PC-3 (cell line): ENCODE data around the gene SLCO2A1. TPM values are rescaled to one million over a fixed set of nuclear protein-coding genes. Genes with fewer than 3 reads are reported as not detected.

Source experiments
- ATAC-seq: fragments of 200-7000 bp; cut with Tn5 transposase; 2 replicates; pipeline ENCODE4 v1.9.1; 2020; ENCODE audit warnings: mild to moderate bottlenecking, moderate library complexity
- BruUV-seq: library from RNA; stranded (reverse); fragments of 400-500 nt; replicated peaks from 2 replicates; lab custom pipeline; 2021; lab: Mats Ljungman, UMichigan
- CTCF ChIA-PET: fragments of 300-600 bp; sonication (Branson Sonifier 250); formaldehyde crosslinking; loops from one replicate; lab custom pipeline; 2022; ENCODE audit warnings: antibody characterized with exemption; lab: Charles Lee
- POLR2A ChIA-PET: fragments of 300-600 bp; sonication (Branson Sonifier 250); formaldehyde crosslinking; loops from one replicate; lab custom pipeline; 2022; ENCODE audit warnings: antibody characterized with exemption; ENCODE audit not compliant: unreplicated experiment; lab: Charles Lee
- DNase-seq: peaks from one replicate; pipeline ENCODE4 v3.0.0-alpha.2; 2015
- H2AFZ ChIP-seq: fragments of 300-600 bp; sonication (generic); 2 replicates; pipeline ENCODE4 v1.6.0; 2016; ENCODE audit warnings: antibody characterized with exemption, low read length
- H3F3A ChIP-seq: fragments of 300-600 bp; sonication (generic); one replicate; pipeline ENCODE4 v1.6.0; 2017; ENCODE audit warnings: antibody characterized with exemption, low read length, control low read depth, mild to moderate bottlenecking; ENCODE audit not compliant: unreplicated experiment
- H3K27ac ChIP-seq: fragments of 300-600 bp; sonication (generic); 2 replicates; pipeline ENCODE4 v1.5.1; 2016; ENCODE audit warnings: mild to moderate bottlenecking, low read length
- H3K27me3 ChIP-seq: fragments of 300-600 bp; sonication (generic); 2 replicates; pipeline ENCODE4 v1.6.1; 2016; ENCODE audit warnings: low read length, mixed read lengths
- H3K36me3 ChIP-seq: fragments of 300-600 bp; sonication (generic); 2 replicates; pipeline ENCODE4 v1.6.1; 2016; ENCODE audit warnings: low read depth, mixed run types, low read length, mixed read lengths
- H3K4me1 ChIP-seq: fragments of 300-600 bp; sonication (generic); 2 replicates; pipeline ENCODE4 v1.5.1; 2016; ENCODE audit warnings: low read length; ENCODE audit not compliant: insufficient read depth
- H3K4me2 ChIP-seq: fragments of 300-600 bp; sonication (generic); 2 replicates; pipeline ENCODE4 v1.6.0; 2016; ENCODE audit warnings: low read length
- H3K4me3 ChIP-seq: fragments of 300-600 bp; sonication (generic); 2 replicates; pipeline ENCODE4 v1.5.1; 2016; ENCODE audit warnings: mild to moderate bottlenecking, low read length, mixed read lengths
- H3K79me2 ChIP-seq: fragments of 300-600 bp; sonication (generic); 2 replicates; pipeline ENCODE4 v1.6.1; 2017; ENCODE audit warnings: low read length, mixed read lengths
- H3K9ac ChIP-seq: fragments of 300-600 bp; sonication (generic); 2 replicates; pipeline ENCODE4 v1.6.0; 2016; ENCODE audit warnings: mild to moderate bottlenecking, low read length
- H3K9me2 ChIP-seq: fragments of 300-600 bp; sonication (generic); replicated peaks from 2 replicates; pipeline ENCODE4 v1.6.1; 2016; ENCODE audit warnings: mixed run types, low read length, mixed read lengths
- H3K9me3 ChIP-seq: fragments of 300-600 bp; sonication (generic); 2 replicates; pipeline ENCODE4 v1.6.1; 2016; ENCODE audit warnings: low read length, mixed read lengths
- H4K20me1 ChIP-seq: fragments of 300-600 bp; sonication (generic); 2 replicates; pipeline ENCODE4 v1.6.1; 2016; ENCODE audit warnings: low read length, mixed read lengths
- EZH2 ChIP-seq: fragments of 300-600 bp; sonication (generic); IDR thresholded peaks from one replicate; pipeline ENCODE4 v1.6.1; 2017; ENCODE audit warnings: antibody characterized with exemption, mild to moderate bottlenecking, low read length; ENCODE audit not compliant: unreplicated experiment
- EZH2phosphoT487 ChIP-seq: fragments of 300-600 bp; sonication (generic); IDR thresholded peaks from 2 replicates; pipeline ENCODE4 v1.6.1; 2018; ENCODE audit warnings: mild to moderate bottlenecking, antibody characterized with exemption, low read length, borderline replicate concordance
- intact Hi-C: fragments of 100-400 bp; cut with micrococcal nuclease; formaldehyde crosslinking; loops from 2 replicates; pipeline ENCODE4 v1.9.0; 2023
- total RNA-seq: library from RNA; depleted of rRNA; stranded (reverse); fragments of >200 nt; gene quantifications from 2 replicates; pipeline ENCODE4 v1.2.3, GENCODE V29; 2014
- TF ChIP-seq, protein P1 (sequence below): fragments of 300-600 bp; sonication (generic); conservative IDR thresholded peaks from 2 replicates; pipeline ENCODE4 v1.5.1; 2017; ENCODE audit warnings: antibody characterized with exemption, low read depth, mild to moderate bottlenecking, low read length

SLCO2A1 gene
- total RNA-seq, 1 experiment from 2014 or later = not detected

DNA sequence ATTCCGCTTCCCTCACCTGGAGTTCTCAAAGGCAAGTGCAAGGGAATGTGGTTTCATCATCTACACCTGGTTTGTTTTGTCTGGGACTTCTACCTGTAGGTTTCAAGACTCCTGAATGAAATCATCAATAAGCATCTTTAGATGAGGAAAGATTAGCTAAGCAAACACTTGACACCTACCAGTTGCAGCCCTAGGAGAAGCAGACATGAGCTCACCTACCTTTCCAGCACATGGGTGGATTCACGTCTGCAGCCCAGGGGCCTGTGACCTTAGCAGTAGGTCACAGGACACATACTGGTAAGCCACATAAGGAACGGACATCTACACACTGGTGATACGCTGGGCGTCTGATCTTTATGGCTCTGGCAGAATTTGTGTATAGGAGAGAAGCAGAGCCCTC lies 26.7 kb downstream of the SLCO2A1 start:
- DNase-seq (no peak), ATAC-seq (no peak)
- no peaks in the 10 kb centered on the region for H3K9me2 ChIP-seq

DNA sequence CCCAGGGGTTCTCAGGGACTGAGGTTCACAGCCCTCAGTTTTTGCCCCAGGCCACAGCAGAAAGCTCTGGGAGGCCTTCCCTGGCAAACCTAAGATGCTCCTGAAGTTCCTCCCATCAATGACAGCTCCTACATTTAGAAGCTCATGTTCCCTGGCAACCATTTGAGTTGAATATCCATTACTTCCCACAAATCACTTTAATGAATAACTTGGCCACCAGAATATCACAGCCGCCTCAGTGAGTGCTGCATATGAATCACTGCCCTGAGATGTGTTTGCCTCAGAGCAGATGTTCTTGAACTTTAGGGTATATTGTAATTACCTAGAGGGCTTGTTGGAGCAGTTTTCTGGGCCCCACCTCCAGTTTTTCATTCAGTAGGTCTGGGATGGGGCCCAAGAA lies 27.4 kb downstream of the SLCO2A1 start:
- Histone ChIP-seq H3K36me3 (no peaks in the 10 kb centered on the region), H3K4me1 (no peaks in the 10 kb centered on the region), H3K9me3 (no peaks in the 10 kb centered on the region), H2AFZ (no peak overlapping the region), H3K4me2 (no peak overlapping the region), H3K79me2 (no peaks in the 10 kb centered on the region), H3K27me3 (no peaks in the 10 kb centered on the region), H3K9ac (no peak overlapping the region), H3K27ac (no peak overlapping the region), H3K9me2 (no peaks in the 10 kb centered on the region), H3F3A (no peaks in the 10 kb centered on the region), H4K20me1 (no peaks in the 10 kb centered on the region), H3K4me3 (no peak overlapping the region)
- intact Hi-C loops = no loop called here
- ATAC-seq (no peak), DNase-seq (no peak)
- ChIA-PET CTCF (no interaction called here), POLR2A (no interaction called here)
- no TSS peak for BruUV-seq
- TF ChIP-seq EZH2phosphoT487 (no peak), EZH2 (no peak)
- TF ChIP-seq, protein P1, sequence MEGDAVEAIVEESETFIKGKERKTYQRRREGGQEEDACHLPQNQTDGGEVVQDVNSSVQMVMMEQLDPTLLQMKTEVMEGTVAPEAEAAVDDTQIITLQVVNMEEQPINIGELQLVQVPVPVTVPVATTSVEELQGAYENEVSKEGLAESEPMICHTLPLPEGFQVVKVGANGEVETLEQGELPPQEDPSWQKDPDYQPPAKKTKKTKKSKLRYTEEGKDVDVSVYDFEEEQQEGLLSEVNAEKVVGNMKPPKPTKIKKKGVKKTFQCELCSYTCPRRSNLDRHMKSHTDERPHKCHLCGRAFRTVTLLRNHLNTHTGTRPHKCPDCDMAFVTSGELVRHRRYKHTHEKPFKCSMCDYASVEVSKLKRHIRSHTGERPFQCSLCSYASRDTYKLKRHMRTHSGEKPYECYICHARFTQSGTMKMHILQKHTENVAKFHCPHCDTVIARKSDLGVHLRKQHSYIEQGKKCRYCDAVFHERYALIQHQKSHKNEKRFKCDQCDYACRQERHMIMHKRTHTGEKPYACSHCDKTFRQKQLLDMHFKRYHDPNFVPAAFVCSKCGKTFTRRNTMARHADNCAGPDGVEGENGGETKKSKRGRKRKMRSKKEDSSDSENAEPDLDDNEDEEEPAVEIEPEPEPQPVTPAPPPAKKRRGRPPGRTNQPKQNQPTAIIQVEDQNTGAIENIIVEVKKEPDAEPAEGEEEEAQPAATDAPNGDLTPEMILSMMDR = no peak

More for the DNA sequence above, 26.7 kb downstream of the SLCO2A1 start:
- Histone ChIP-seq H3K4me3 (no peak overlapping the region), H3K27me3 (no peaks in the 10 kb centered on the region), H3K9ac (no peak overlapping the region), H3K4me2 (no peak overlapping the region), H3K27ac (no peak overlapping the region), H3K9me3 (no peaks in the 10 kb centered on the region), H3K79me2 (no peaks in the 10 kb centered on the region), H4K20me1 (no peaks in the 10 kb centered on the region), H3K4me1 (peaks cover 1% of the 10 kb centered on the region), H3F3A (no peaks in the 10 kb centered on the region), H3K36me3 (no peaks in the 10 kb centered on the region), H2AFZ (no peak overlapping the region)
- POLR2A ChIA-PET = no interaction called here
- TF ChIP-seq EZH2phosphoT487 (no peak), EZH2 (no peak)
- TF ChIP-seq, protein P1 = no peak
- CTCF ChIA-PET = no interaction called here
- intact Hi-C loops = no loop called here
- BruUV-seq = no TSS peak

DNA sequence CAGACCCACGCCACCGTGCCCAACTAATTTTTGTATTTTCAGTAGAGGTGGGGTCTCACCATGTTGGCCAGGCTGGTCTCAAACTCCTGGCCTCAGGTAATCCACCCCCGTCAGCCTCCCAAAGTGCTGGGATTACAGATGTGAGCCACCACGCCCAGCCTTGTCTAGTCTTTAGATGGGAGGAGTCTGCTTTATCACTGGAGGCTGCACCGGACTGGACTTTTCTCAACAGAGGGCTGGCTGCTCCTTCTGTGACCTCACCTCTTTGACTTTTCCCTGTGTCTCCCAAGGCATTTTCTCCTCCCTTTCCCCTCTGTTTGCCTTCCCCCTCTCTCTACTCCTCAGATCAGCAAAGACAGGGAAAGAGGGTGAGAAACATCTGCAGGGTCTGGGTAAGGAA lies 28.5 kb downstream of the SLCO2A1 start:
- no peak for ATAC-seq
- CTCF ChIA-PET = no interaction called here
- BruUV-seq = no TSS peak

More for the DNA sequence above, 28.5 kb downstream of the SLCO2A1 start:
- H3K27me3 ChIP-seq = no peaks in the 10 kb centered on the region
- no peak overlapping the region for H2AFZ ChIP-seq
- no peaks in the 10 kb centered on the region for H3K79me2 ChIP-seq
- no peak overlapping the region for H3K27ac ChIP-seq
- no peaks in the 10 kb centered on the region for H3K9me3 ChIP-seq
- no peaks in the 10 kb centered on the region for H4K20me1 ChIP-seq
- H3K4me2 ChIP-seq = no peak overlapping the region
- no peaks in the 10 kb centered on the region for H3F3A ChIP-seq
- H3K4me1 ChIP-seq = no peaks in the 10 kb centered on the region
- no peaks in the 10 kb centered on the region for H3K9me2 ChIP-seq
- no peak for DNase-seq
- intact Hi-C loops = no loop called here
- TF ChIP-seq EZH2 = no peak
- no peak for TF ChIP-seq EZH2phosphoT487
- TF ChIP-seq, protein P1 = no peak
- POLR2A ChIA-PET = no interaction called here
- no peak overlapping the region for H3K9ac ChIP-seq
- H3K36me3 ChIP-seq = no peaks in the 10 kb centered on the region
- no peak overlapping the region for H3K4me3 ChIP-seq
